ENCODE data around the gene MAPRE2. TPM values are rescaled to one million over a fixed set of nuclear protein-coding genes. Genes with fewer than 3 reads are reported as not detected.
"Not testable (repeated sequence)": the region's sequence is repeated elsewhere in the genome, so short reads cannot be mapped to it uniquely, and the experiment has no call there.

Gene MAPRE2
- total RNA-seq, 2 donors from 2014 or later = 31.8 to 54.2 TPM

DNA sequence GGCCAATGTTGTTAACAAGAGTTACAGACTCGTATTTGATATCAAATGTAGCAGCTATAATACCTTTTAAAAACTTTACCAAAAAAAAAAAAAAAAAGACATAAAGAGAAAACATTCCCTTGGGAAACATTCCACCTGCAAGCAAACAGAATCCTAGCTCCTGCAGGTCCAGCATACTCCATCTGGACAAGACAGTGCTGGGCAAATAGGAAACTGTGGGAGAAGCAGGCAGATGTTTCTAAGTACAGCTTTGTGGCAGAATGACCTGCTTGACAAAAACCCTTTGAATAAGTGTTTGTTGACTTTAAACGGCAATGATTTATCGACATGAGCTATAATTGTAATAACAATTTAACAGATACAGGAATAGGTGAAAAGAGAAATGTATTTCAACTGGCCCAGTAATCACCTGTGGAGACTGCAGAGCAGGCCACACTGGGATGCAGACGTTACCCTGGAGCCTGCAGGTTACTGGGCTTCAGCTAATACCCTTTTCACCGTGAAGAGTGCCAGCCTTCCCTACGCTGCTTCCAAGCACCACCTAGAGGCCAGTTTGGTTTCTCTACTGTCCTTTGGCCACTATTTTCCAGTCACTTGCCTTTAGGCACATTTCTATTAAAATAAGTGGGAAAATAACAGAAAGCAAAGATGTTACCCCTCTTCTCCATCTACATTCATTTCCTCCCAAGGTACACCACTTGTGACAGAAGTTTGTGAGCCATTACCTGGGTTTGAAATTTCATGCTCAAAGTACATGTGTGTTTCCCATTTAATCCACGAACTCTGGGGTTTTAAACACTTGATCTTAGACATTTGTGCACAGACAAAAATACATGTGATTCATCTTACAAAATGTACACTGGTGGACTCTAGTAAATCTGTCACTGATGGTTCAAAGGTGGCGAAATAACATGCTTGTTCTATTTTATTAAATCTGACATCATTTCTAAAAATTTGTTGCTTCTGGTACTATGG lies 102.7 kb downstream of the MAPRE2 start:
- Histone ChIP-seq H3K27ac (no peak overlapping the region), H3K4me3 (no peak overlapping the region), H3K4me1 (ENCODE audit: control insufficient read depth in 1 of 2, low read depth in 2 of 2) (no peaks in the 10 kb centered on the region), H3K9me3 (no peaks in the 10 kb centered on the region), H3K36me3 (no peaks in the 10 kb centered on the region), H3K27me3 (replicated peaks; ENCODE audit: insufficient read depth) (no peaks in the 10 kb centered on the region)
- ATAC-seq (ENCODE audit: insufficient number of reproducible peaks, low FRiP score, low read depth) (peak; percentile 84), DNase-seq (ENCODE audit: low spot score) (no peak)
- TF ChIP-seq, protein P1, sequence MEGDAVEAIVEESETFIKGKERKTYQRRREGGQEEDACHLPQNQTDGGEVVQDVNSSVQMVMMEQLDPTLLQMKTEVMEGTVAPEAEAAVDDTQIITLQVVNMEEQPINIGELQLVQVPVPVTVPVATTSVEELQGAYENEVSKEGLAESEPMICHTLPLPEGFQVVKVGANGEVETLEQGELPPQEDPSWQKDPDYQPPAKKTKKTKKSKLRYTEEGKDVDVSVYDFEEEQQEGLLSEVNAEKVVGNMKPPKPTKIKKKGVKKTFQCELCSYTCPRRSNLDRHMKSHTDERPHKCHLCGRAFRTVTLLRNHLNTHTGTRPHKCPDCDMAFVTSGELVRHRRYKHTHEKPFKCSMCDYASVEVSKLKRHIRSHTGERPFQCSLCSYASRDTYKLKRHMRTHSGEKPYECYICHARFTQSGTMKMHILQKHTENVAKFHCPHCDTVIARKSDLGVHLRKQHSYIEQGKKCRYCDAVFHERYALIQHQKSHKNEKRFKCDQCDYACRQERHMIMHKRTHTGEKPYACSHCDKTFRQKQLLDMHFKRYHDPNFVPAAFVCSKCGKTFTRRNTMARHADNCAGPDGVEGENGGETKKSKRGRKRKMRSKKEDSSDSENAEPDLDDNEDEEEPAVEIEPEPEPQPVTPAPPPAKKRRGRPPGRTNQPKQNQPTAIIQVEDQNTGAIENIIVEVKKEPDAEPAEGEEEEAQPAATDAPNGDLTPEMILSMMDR (IDR thresholded peaks at IDR 0.05) = peak; percentile 75

DNA sequence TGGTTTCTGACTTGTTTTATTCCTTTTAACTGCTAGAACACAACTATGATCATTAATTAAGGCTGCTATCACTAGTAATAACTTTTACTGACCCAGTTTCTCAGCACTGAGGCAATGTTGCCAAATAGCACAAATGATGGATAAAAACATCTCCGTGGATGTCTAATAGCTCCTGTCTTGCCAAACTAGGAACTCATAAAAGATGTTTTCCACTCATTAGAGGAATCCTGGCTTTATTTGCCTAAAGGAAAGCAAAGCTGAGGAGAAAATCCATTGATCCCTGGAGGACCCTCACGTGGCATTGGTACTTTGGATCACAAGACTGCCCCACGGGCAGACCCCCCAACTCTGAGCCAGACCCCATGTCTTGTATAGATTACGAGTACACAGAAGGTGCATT lies 103.5 kb downstream of the MAPRE2 start:
- ATAC-seq (ENCODE audit: insufficient number of reproducible peaks, low FRiP score, low read depth) (no peak), DNase-seq (ENCODE audit: low spot score) (no peak)
- Histone ChIP-seq H3K4me1 (ENCODE audit: control insufficient read depth in 1 of 2, low read depth in 2 of 2) (no peaks in the 10 kb centered on the region), H3K36me3 (no peaks in the 10 kb centered on the region), H3K27me3 (replicated peaks; ENCODE audit: insufficient read depth) (no peaks in the 10 kb centered on the region), H3K27ac (no peak overlapping the region), H3K4me3 (no peak overlapping the region), H3K9me3 (no peaks in the 10 kb centered on the region)
- TF ChIP-seq, protein P1 (IDR thresholded peaks at IDR 0.05) = no peak

DNA sequence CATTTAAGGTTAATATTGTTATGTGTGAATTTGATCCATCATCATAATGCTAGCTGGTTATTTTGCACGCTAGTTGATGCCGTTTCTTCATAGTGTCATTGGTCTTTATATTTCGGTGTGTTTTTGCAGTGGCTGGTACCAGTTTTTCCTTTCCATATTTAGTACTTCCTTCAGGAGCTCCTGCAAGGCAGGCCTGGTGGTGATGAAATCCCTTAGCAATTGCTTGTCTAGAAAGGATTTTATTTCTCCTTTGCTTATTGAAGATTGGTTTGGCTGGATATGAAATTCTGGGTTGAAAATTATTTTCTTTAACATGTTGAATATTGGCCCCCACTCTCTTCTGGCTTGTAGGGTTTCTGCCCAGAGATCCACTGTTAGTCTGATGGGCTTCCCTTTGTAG lies 109.0 kb downstream of the MAPRE2 start:
- not testable (repeated sequence) for DNase-seq (ENCODE audit: low spot score); H3K9me3 ChIP-seq

DNA sequence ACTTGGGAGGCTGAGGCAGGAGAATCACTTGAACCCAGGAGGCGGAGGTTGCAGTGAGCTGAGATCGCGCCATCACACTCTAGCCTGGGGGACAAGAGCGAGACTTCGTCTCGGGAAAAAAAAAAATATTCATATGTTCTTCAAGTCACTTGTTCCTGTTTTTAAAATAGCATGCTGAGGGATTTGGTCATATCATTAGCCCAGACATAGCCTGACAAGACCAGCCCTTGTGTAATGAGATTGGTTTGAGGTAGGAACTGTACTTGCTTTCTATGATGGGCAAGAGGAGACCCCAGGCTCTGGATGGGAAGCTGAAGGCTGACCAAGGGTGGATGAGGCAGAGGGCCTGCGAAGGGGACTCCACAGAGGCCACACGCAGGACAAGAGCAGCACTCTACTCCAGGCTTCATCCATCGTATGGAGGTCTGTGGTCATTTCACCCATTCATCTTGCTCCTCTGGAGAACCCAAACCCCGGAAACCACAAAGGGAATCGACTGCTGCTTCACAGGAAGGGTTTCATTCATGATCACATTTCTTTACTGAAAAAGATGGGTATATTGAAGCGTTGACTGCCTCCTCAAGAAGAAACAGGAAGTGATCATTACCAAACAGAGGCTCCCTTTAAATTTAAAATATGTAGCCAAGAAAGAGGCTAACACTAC lies 112.5 kb downstream of the MAPRE2 start:
- no peak overlapping the region for H3K4me3 ChIP-seq

More for the DNA sequence above, 109.0 kb downstream of the MAPRE2 start:
- not testable (repeated sequence) for ATAC-seq (ENCODE audit: insufficient number of reproducible peaks, low FRiP score, low read depth); H3K27ac ChIP-seq; H3K27me3 ChIP-seq (replicated peaks; ENCODE audit: insufficient read depth); H3K4me3 ChIP-seq; H3K4me1 ChIP-seq (ENCODE audit: control insufficient read depth in 1 of 2, low read depth in 2 of 2); H3K36me3 ChIP-seq

DNA sequence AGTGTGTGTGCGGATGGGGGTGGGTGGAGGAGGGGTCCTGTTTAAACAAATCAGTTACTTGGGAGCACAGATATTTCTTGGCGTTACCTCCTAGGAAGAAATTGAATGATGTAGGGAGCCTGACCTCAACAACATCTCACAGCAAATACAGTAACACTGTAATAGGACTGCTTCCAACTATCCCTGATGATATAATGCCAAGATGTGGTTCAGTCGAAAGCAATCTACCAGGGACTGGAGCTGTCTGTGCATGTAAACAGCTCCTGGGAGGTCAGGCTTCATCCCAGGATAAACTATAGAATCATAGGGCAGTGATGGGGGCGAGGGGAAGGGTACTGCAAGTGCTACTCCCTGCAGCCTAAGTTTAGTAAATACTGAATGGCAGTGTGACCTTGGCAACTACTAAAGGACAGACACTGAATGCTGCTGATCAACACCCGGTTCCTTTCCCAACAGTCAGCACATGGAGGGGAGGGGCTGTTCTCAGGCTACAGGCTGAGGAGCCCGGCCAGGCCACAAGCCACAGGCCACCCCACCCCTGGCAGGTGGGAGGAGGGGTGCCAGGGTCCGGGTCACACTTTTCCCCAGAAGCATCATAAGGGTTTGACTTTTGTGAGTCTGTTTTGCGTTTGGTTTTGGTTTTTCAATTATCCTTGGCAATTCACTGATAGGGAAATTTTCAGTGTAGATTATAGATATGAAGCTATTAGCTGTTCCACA lies 114.3 kb downstream of the MAPRE2 start:
- Histone ChIP-seq H3K9me3 (no peaks in the 10 kb centered on the region), H3K27me3 (replicated peaks; ENCODE audit: insufficient read depth) (no peaks in the 10 kb centered on the region), H3K27ac (no peak overlapping the region), H3K4me1 (ENCODE audit: control insufficient read depth in 1 of 2, low read depth in 2 of 2) (no peaks in the 10 kb centered on the region), H3K36me3 (no peaks in the 10 kb centered on the region), H3K4me3 (no peak overlapping the region)
- DNase-seq (ENCODE audit: low spot score) (no peak), ATAC-seq (ENCODE audit: insufficient number of reproducible peaks, low FRiP score, low read depth) (no peak)
- TF ChIP-seq, protein P1 (IDR thresholded peaks at IDR 0.05) = no peak

More for the DNA sequence above, 112.5 kb downstream of the MAPRE2 start:
- Histone ChIP-seq H3K4me1 (ENCODE audit: control insufficient read depth in 1 of 2, low read depth in 2 of 2) (no peaks in the 10 kb centered on the region), H3K9me3 (no peaks in the 10 kb centered on the region), H3K27ac (no peak overlapping the region), H3K27me3 (replicated peaks; ENCODE audit: insufficient read depth) (no peaks in the 10 kb centered on the region), H3K36me3 (no peaks in the 10 kb centered on the region)
- TF ChIP-seq, protein P1 (IDR thresholded peaks at IDR 0.05) = no peak
- ATAC-seq (ENCODE audit: insufficient number of reproducible peaks, low FRiP score, low read depth) (no peak), DNase-seq (ENCODE audit: low spot score) (no peak)

Measured in thoracic aorta (tissue), 2 donors.